Endodermal cell (in vitro differentiated cells): ENCODE results near the gene NCS1. TPM values are rescaled to one million over a fixed set of nuclear protein-coding genes. Genes with fewer than 3 reads are reported as not detected.

Source experiments
- DNase-seq: peaks from one replicate; pipeline ENCODE4 v3.0.0-alpha.2; 2017
- H3K27ac ChIP-seq: 2 replicates; pipeline ENCODE4 v1.5.1; 2013; ENCODE audit warnings: mild to moderate bottlenecking, low read depth, low read length, moderate library complexity
- H3K27me3 ChIP-seq: 2 replicates; pipeline ENCODE4 v1.6.1; 2013; ENCODE audit warnings: mild to moderate bottlenecking, low read length, moderate library complexity; ENCODE audit not compliant: insufficient read depth, control insufficient read depth, poor library complexity, severe bottlenecking
- H3K36me3 ChIP-seq: 2 replicates; pipeline ENCODE4 v1.7.0; 2013; ENCODE audit warnings: mild to moderate bottlenecking, low read length, moderate library complexity; ENCODE audit not compliant: control insufficient read depth, insufficient read depth
- H3K4me1 ChIP-seq: one replicate; pipeline ENCODE4 v1.7.0; 2013; ENCODE audit warnings: low read length; ENCODE audit not compliant: control insufficient read depth, insufficient read depth
- H3K4me3 ChIP-seq: 2 replicates; pipeline ENCODE4 v1.5.1; 2013; ENCODE audit warnings: mild to moderate bottlenecking, low read length, moderate library complexity
- H3K9ac ChIP-seq: 2 replicates; pipeline ENCODE4 v1.6.1; 2013; ENCODE audit warnings: mild to moderate bottlenecking, low read length, moderate library complexity; ENCODE audit not compliant: poor library complexity, severe bottlenecking; ENCODE audit errors: extremely low read depth
- H3K9me3 ChIP-seq: 2 replicates; pipeline ENCODE4 v1.6.1; 2013; ENCODE audit warnings: mild to moderate bottlenecking, low read length, moderate library complexity; ENCODE audit not compliant: control insufficient read depth
- H3K27ac Mint-ChIP-seq: 2 replicates; pipeline ENCODE4 v1.8.0; 2020; ENCODE audit warnings: mixed read lengths
- H3K27me3 Mint-ChIP-seq: 2 replicates; pipeline ENCODE4 v1.8.0; 2021; ENCODE audit warnings: mild to moderate bottlenecking, mixed read lengths; ENCODE audit not compliant: insufficient read depth
- H3K36me3 Mint-ChIP-seq: 2 replicates; pipeline ENCODE4 v1.8.0; 2020; ENCODE audit warnings: low read depth, mixed read lengths
- H3K4me1 Mint-ChIP-seq: 2 replicates; pipeline ENCODE4 v1.8.0; 2020; ENCODE audit warnings: mixed read lengths
- H3K4me3 Mint-ChIP-seq: 2 replicates; pipeline ENCODE4 v1.8.0; 2020; ENCODE audit warnings: mild to moderate bottlenecking, moderate library complexity, mixed read lengths
- H3K9me3 Mint-ChIP-seq: 2 replicates; pipeline ENCODE4 v1.8.0; 2020; ENCODE audit warnings: mild to moderate bottlenecking, mixed read lengths
- WGBS, 2 experiments: methylation state at CpG; one replicate each; pipeline versions ENCODE4 v1.1.5 to v1.1.7; 2013; ENCODE audit warnings: missing lambda C conversion rate in 2 of 2, mixed read lengths in 1 of 2; ENCODE audit not compliant: insufficient coverage in 1 of 2, insufficient read length in 1 of 2; 5-methylcytosine and 5-hydroxymethylcytosine counted together
- total RNA-seq, 2 donors: library from RNA; stranded (reverse); fragmentation: NEBNext Ultra II Directional in 1 of 2; extraction: Animal tissue kit (Norgen Biotek cat#: 25700) in 1 of 2; gene quantifications; 2 replicates in 1 of 2; 3 replicates in 1 of 2; pipeline ENCODE4 v1.2.1, GENCODE V29; 2021
- TF ChIP-seq, protein P1 (sequence below): fragments of 200-600 bp; sonication (generic); conservative IDR thresholded peaks from 2 replicates; pipeline ENCODE4 v1.5.0; 2021; ENCODE audit warnings: antibody characterized with exemption, mild to moderate bottlenecking

NCS1 gene
- total RNA-seq, 2 donors from 2014 or later = 40.6 to 47.7 TPM

DNA sequence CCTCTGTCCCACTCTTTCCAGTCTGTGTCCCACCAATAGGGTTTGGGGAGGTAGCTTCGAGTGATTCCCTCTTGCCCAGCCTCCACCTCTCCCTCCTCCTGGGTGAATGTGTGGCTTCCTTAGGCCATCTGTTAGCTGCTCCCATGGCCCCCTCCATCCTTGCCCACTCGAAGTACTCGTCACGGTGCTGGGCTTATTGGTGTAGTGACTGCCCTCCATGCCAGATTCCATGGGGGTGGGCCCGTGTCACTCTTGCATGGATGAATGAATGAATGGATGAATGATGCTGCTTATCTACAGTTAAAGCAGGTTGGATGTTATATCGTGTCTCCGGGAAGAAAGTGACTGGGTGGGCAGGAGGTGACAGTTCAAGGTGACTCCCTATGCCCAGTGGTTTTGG is 112.5 kb downstream of the NCS1 start:
- Mint-ChIP-seq H3K27me3 (no peaks in the 10 kb centered on the region), H3K36me3 (no peaks in the 10 kb centered on the region), H3K4me1 (peaks cover 6% of the 10 kb centered on the region), H3K4me3 (no peak overlapping the region), H3K9me3 (no peaks in the 10 kb centered on the region), H3K27ac (no peak overlapping the region)
- TF ChIP-seq, protein P1, sequence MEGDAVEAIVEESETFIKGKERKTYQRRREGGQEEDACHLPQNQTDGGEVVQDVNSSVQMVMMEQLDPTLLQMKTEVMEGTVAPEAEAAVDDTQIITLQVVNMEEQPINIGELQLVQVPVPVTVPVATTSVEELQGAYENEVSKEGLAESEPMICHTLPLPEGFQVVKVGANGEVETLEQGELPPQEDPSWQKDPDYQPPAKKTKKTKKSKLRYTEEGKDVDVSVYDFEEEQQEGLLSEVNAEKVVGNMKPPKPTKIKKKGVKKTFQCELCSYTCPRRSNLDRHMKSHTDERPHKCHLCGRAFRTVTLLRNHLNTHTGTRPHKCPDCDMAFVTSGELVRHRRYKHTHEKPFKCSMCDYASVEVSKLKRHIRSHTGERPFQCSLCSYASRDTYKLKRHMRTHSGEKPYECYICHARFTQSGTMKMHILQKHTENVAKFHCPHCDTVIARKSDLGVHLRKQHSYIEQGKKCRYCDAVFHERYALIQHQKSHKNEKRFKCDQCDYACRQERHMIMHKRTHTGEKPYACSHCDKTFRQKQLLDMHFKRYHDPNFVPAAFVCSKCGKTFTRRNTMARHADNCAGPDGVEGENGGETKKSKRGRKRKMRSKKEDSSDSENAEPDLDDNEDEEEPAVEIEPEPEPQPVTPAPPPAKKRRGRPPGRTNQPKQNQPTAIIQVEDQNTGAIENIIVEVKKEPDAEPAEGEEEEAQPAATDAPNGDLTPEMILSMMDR = no peak
- H3K27me3 ChIP-seq = no peaks in the 10 kb centered on the region
- no peak for DNase-seq
- H3K9me3 ChIP-seq = no peaks in the 10 kb centered on the region
- 94% methylated on average over 7 of the region's 7 CpGs for WGBS, 2 experiments
- H3K36me3 ChIP-seq = no peaks in the 10 kb centered on the region
- H3K4me3 ChIP-seq = no peak overlapping the region
- no peaks in the 10 kb centered on the region for H3K4me1 ChIP-seq
- H3K9ac ChIP-seq = no peak overlapping the region
- no peak overlapping the region for H3K27ac ChIP-seq

DNA sequence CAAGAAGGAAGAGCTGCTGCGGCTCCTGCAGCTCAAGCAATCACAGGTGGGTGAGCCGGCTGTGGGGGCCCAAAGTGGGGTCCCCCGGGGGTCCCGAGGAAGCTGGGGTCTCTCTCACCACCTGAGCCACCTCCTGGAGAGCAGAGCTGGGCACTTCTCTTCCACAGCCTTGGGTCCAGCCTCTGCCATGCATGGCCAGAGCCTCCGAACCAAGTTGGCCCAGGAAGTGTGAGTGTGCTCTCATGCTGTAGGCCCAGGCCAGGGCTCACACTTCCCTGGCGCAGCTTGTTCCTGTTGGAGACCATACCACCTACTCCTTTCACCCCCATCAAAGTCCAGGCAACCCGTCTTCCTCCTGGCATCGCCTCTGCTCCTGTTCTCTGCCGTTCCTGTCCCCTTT is 113.1 kb downstream of the NCS1 start:
- TF ChIP-seq, protein P1 = no peak
- DNase-seq = no peak
- no peaks in the 10 kb centered on the region for H3K9me3 ChIP-seq
- no peaks in the 10 kb centered on the region for H3K36me3 Mint-ChIP-seq
- no peaks in the 10 kb centered on the region for H3K9me3 Mint-ChIP-seq
- no peaks in the 10 kb centered on the region for H3K36me3 ChIP-seq
- H3K27ac ChIP-seq = no peak overlapping the region
- no peak overlapping the region for H3K4me3 ChIP-seq
- no peak overlapping the region for H3K9ac ChIP-seq
- no peak overlapping the region for H3K4me3 Mint-ChIP-seq
- H3K4me1 Mint-ChIP-seq = peaks cover 6% of the 10 kb centered on the region
- H3K27me3 ChIP-seq = no peaks in the 10 kb centered on the region
- whole genome bisulfite sequencing, 2 experiments = 75 to 81% methylated on average over 4 to 9 of the region's 9 CpGs
- no peak overlapping the region for H3K27ac Mint-ChIP-seq
- no peaks in the 10 kb centered on the region for H3K27me3 Mint-ChIP-seq
- no peaks in the 10 kb centered on the region for H3K4me1 ChIP-seq

DNA sequence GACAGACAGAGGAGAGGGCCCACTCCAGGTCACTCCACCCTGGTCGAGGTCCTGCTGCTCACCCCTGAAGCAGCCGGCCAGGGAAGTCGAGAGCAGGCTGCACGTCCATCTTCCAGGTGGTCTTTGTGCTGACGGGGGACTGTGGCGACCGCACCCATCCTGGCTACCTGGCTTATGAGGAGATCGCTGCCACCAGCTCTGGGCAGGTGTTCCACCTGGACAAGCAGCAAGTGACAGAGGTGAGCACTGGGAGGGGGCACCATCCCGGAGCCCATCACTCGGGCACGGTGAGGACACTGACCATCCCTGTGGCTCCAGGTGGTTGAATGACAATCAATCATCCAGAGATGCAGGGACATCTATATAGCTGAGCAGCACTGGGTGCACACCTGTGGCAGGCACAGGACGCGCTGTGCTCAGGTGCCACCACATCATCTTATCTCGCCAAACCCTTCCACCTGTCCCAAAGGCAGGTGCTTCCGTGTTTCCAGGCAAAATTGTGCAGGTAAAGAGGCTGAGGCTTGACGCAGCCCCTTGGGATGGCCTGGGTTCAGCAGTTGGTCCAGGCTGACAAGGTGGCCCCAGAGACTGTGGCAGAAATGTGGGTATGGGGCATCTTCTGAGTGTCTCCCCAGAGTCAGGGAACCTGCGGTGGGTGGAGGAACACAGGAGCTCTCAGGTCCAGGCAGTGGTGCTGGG is 114.0 kb downstream of the NCS1 start:
- Mint-ChIP-seq H3K4me1 (peaks cover 6% of the 10 kb centered on the region), H3K4me3 (no peak overlapping the region), H3K36me3 (no peaks in the 10 kb centered on the region), H3K9me3 (no peaks in the 10 kb centered on the region), H3K27ac (no peak overlapping the region), H3K27me3 (no peaks in the 10 kb centered on the region)
- TF ChIP-seq, protein P1 = no peak
- peak; percentile 31 for DNase-seq
- no peaks in the 10 kb centered on the region for H3K36me3 ChIP-seq
- 87 to 89% methylated on average over 14 to 17 of the region's 17 CpGs for WGBS, 2 experiments
- H3K9me3 ChIP-seq = no peaks in the 10 kb centered on the region
- no peak overlapping the region for H3K4me3 ChIP-seq
- no peaks in the 10 kb centered on the region for H3K4me1 ChIP-seq
- H3K27me3 ChIP-seq = no peaks in the 10 kb centered on the region
- no peak overlapping the region for H3K27ac ChIP-seq
- no peak overlapping the region for H3K9ac ChIP-seq

Other genes with a start within 250 kb of the NCS1 start
- 10 to 100 TPM; 41.4 to 43.3 TPM for gene FNBP1, start 129.2 kb upstream of the NCS1 start, total RNA-seq
- 10 to 100 TPM; 50.7 to 62.0 TPM for gene GPR107, start 118.5 kb upstream of the NCS1 start, total RNA-seq
- gene HMCN2, start 93.4 kb downstream of the NCS1 start, total RNA-seq = 1 to 10 TPM; 3.3 to 3.9 TPM